AG04450 (cell line): ENCODE measurements around the gene CCDC83. TPM values are rescaled to one million over a fixed set of nuclear protein-coding genes. Genes with fewer than 3 reads are reported as not detected.
A peak's percentile ranks its signal among the peaks of the same experiment; 100 is the strongest.

Experiments used
- CTCF ChIA-PET: fragments of 300-600, 350-600 bp; formaldehyde crosslinking; extraction: SDS; loops from one replicate; lab custom pipeline; 2022; ENCODE audit warnings: antibody characterized with exemption, inconsistent platforms; lab: Charles Lee
- POLR2A ChIA-PET: fragments of 350-600 bp; formaldehyde crosslinking; extraction: SDS; loops from one replicate; lab custom pipeline; 2021; ENCODE audit warnings: antibody characterized with exemption, inconsistent platforms; lab: Yijun Ruan, JAX
- DNase-seq: peaks from one replicate; pipeline ENCODE4 v3.0.0-alpha.2; 2011; ENCODE audit warnings: low read depth, low spot score
- H3K27ac ChIP-seq: one replicate; pipeline ENCODE4 v1.5.1; 2012; ENCODE audit warnings: low read depth, low read length, control low read depth
- H3K27me3 ChIP-seq: one replicate; pipeline ENCODE4 v1.6.0; 2012; ENCODE audit warnings: low read length; ENCODE audit not compliant: control insufficient read depth, insufficient read depth
- H3K4me3 ChIP-seq: 2 replicates; pipeline ENCODE4 v1.5.1; 2011; ENCODE audit warnings: mild to moderate bottlenecking, low read depth, low read length, control low read depth
- H3K9me3 ChIP-seq: 2 replicates; pipeline ENCODE4 v1.5.1; 2012; ENCODE audit warnings: low read length; ENCODE audit not compliant: control insufficient read depth, insufficient read depth
- polyA plus RNA-seq: library from polyadenylated mRNA; depleted of rRNA; stranded (reverse); fragments of >200 nt; gene quantifications from 2 replicates; pipeline ENCODE4 v1.2.3, GENCODE V29; 2011
- TF ChIP-seq, protein P1 (sequence below): IDR thresholded peaks from 2 replicates; pipeline ENCODE4 v1.5.1; 2011; ENCODE audit warnings: low read depth, low read length, control low read depth, inconsistent platforms

The CCDC83 gene
- polyA plus RNA-seq, 1 experiment = not detected

DNA sequence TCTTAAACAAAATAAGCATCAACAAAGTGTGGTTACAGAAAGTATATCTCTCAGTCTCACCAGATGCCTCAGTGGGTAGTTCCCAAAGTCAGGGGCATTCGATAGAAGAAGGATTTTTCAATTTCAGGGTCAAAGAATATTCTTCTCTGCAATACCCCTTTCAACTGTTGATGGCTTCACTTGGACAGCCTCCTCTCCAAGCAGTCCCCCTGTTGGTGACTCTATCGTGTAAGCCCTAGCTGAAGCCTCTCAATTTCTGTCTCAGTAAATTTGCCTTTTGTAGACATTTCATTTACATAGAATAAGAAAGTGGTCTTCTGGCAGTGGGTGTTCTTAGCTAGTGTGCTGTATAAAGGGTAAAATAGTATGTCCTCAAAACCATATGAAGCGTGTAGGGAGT is 11.3 kb upstream of the CCDC83 start:
- ChIA-PET CTCF (interaction anchor here (1.4 kb wide), 1 partner anchor 11 kb away, joined by 4 read pairs; the partner anchor contains the start of gene CCDC83), POLR2A (no interaction called here)
- Histone ChIP-seq H3K4me3 (no peak overlapping the region), H3K27ac (no peak overlapping the region), H3K9me3 (no peaks in the 10 kb centered on the region; the same call in 1 of the 2 replicates), H3K27me3 (no peaks in the 10 kb centered on the region)
- DNase-seq = no peak
- TF ChIP-seq, protein P1, sequence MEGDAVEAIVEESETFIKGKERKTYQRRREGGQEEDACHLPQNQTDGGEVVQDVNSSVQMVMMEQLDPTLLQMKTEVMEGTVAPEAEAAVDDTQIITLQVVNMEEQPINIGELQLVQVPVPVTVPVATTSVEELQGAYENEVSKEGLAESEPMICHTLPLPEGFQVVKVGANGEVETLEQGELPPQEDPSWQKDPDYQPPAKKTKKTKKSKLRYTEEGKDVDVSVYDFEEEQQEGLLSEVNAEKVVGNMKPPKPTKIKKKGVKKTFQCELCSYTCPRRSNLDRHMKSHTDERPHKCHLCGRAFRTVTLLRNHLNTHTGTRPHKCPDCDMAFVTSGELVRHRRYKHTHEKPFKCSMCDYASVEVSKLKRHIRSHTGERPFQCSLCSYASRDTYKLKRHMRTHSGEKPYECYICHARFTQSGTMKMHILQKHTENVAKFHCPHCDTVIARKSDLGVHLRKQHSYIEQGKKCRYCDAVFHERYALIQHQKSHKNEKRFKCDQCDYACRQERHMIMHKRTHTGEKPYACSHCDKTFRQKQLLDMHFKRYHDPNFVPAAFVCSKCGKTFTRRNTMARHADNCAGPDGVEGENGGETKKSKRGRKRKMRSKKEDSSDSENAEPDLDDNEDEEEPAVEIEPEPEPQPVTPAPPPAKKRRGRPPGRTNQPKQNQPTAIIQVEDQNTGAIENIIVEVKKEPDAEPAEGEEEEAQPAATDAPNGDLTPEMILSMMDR = no peak

DNA sequence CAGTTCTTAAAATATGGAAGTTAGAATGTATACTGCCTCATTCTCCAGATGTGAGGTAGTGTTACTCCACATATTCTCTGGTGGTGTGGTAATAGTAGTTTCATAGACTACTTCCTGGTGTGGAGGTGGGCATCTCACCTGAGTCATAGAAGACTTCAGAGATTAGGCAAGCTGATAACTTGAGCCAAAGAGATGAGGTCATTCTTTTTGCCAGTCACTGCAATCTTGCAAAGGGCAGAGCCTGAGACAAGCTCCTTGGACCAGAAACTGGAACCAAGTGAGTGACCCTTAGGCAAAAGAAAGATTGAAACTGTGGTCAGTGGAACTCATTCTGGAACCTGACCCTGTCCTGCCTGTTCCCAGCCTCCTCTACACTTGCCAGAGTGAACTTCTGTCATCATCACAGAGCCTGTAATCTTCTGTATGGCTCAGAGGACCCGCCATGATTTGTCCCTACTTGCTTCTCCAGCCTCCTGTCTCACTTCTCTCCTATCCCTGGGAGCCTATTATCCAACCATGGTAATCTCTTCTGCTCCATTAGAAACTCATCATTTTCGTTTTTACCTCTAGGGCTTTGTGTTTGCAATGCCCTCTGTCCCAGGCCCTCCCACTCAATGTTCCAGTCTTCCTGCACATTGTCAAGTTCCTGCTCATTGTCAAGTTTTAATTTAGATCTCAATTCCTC is 10.6 kb upstream of the CCDC83 start:
- peak overlapping the region; percentile 3 for H3K27ac ChIP-seq
- POLR2A ChIA-PET = no interaction called here

DNA sequence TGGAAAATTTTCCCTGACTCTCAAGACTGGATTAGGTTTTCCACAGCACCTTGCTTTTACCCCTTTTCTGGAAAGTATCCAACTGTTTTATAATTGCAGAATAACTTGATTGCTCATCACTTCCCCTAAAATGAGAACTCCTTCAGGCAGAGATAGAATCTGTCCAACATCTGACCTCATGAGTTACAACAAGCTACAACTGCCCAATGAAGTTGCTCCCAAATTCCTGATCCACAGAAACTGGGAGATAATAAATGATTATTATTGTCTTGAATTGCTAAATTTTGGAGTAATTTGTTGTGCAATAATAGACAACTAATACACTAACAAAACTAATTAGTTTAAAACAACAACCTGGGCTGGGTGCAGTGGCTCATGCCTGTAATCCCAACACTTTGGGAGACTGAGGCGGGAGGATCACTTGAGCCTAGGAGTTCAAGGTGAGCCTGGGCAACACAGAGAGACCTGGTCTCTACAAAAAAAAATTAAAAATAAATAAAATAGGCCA is 10.0 kb upstream of the CCDC83 start:
- H3K4me3 ChIP-seq = no peak overlapping the region
- TF ChIP-seq, protein P1 = no peak
- H3K27me3 ChIP-seq = no peaks in the 10 kb centered on the region
- no peak for DNase-seq
- CTCF ChIA-PET = interaction anchor here (0.9 kb wide), 1 partner anchor 242 kb away, joined by 3 read pairs; no protein-coding TSS in a partner anchor
- H3K9me3 ChIP-seq = no peaks in the 10 kb centered on the region; the same call in 1 of the 2 replicates
- POLR2A ChIA-PET = no interaction called here
- no peak overlapping the region for H3K27ac ChIP-seq

More for the DNA sequence above, 10.6 kb upstream of the CCDC83 start:
- Histone ChIP-seq H3K9me3 (no peaks in the 10 kb centered on the region; the same call in 1 of the 2 replicates), H3K4me3 (no peak overlapping the region), H3K27me3 (no peaks in the 10 kb centered on the region)
- no peak for DNase-seq
- CTCF ChIA-PET = interaction anchor here (0.6 to 1.4 kb wide), 2 partner anchors 9 to 10 kb away, joined by 4 to 7 read pairs; partner anchors contain the start of gene CCDC83
- TF ChIP-seq, protein P1 = no peak

DNA sequence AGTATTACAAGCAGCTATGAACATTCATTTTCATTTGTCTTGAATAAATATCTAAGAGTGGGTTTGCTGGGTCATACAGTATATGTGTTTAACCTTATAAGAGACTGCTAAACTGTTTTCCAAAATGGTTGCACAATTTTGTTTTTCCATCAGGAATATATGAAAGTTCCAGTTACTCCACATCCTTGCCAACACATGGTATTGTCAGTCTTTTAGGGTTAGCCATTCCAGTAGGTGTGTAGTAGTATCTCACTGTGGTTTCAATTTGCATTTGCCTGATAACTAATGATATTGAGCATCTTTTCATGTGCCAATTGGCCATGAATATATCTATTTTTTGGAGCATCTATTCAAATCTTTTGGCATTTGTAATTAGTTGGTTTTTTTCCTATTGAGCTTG is 7.7 kb upstream of the CCDC83 start:
- DNase-seq = no peak
- CTCF ChIA-PET = interaction anchor here (0.7 to 1.5 kb wide), 4 partner anchors 8 to 346 kb away, joined by 3 to 5 read pairs (median 4); partner anchors contain the start of gene CCDC83
- POLR2A ChIA-PET = no interaction called here
- Histone ChIP-seq H3K27ac (no peak overlapping the region), H3K27me3 (no peaks in the 10 kb centered on the region), H3K9me3 (peaks cover 3% of the 10 kb centered on the region; the same call in 1 of the 2 replicates), H3K4me3 (no peak overlapping the region)
- TF ChIP-seq, protein P1 = no peak

DNA sequence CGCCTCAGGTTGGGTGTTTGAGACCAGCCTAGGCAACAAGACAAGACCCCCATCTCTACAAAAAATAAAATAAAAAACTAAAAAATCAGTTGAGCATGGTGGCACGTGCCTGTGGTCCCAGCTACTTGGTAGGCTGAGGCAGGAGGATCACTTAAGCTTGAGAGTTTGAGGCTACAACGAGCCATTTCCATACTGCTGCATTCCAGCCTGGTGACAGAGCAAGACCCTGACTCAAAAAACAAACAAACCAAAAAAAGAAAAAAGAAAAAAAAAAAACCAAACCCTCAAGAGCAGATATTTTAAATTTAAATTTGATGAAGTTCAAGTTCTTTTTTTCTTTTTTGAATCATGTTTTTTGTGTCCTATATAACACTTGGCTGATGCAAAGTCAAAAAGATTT is 7.2 kb upstream of the CCDC83 start:
- Histone ChIP-seq H3K27ac (no peak overlapping the region), H3K27me3 (no peaks in the 10 kb centered on the region), H3K4me3 (no peak overlapping the region), H3K9me3 (peaks cover 9% of the 10 kb centered on the region; the same call in 1 of the 2 replicates)
- TF ChIP-seq, protein P1 = no peak
- ChIA-PET POLR2A (no interaction called here), CTCF (interaction anchor here (0.7 kb wide), 3 partner anchors 26 to 346 kb away, joined by 3 to 5 read pairs (median 5); no protein-coding TSS in a partner anchor)
- no peak for DNase-seq
